Stimulated activated naive CD8-positive, alpha-beta T cell treated with anti-CD3 and anti-CD28 coated beads, Interleukin-15, Interleukin-2, amounts not matched to agents 100 U/mL and 50 U/mL, for 24 hours (primary cell): ENCODE results near the gene SCO2.

Source experiments
- ATAC-seq: fragments of 150-1000 bp; cut with Tn5 transposase; one replicate; pipeline ENCODE4 v1.10.0; 2021
- DNase-seq: peaks from one replicate; pipeline ENCODE4 v3.0.0; 2021

Gene SCO2

GRCh38 chr22:50476868-50477267, 48.5 kb downstream of the SCO2 start:
- ATAC-seq (no peak), DNase-seq (no peak)

GRCh38 chr22:50475652-50476002, 49.8 kb downstream of the SCO2 start:
- ATAC-seq (no peak), DNase-seq (no peak)

GRCh38 chr22:50474710-50475651, 50.4 kb downstream of the SCO2 start, which contains the start of gene SBF1:
Gene SBF1, minus strand, starts transcription at chr22:50475035. Its CDS starts 195 bp downstream, at chr22:50474840.
- peak; percentile 93 for DNase-seq

GRCh38 chr22:50473855-50474671, 51.3 kb downstream of the SCO2 start:
- DNase-seq (peak; percentile 62), ATAC-seq (no peak)

More at GRCh38 chr22:50474710-50475651, 50.4 kb downstream of the SCO2 start, which contains the start of gene SBF1:
- ATAC-seq = peak; percentile 75
